KMS-11 (cell line): Measurements from ENCODE around the gene SDF2L1.

Experiments
- H2AFZ ChIP-seq: fragments of 200-600 bp; sonication (generic); 2 replicates; pipeline ENCODE4 v1.6.1; 2016; ENCODE audit warnings: antibody characterized with exemption, mixed run types, low read depth
- H3K27ac ChIP-seq: fragments of 200-600 bp; sonication (generic); 2 replicates; pipeline ENCODE4 v1.6.1; 2016; ENCODE audit warnings: mild to moderate bottlenecking, mixed run types
- H3K27me3 ChIP-seq: fragments of 200-600 bp; sonication (generic); 2 replicates; pipeline ENCODE4 v1.6.1; 2017; ENCODE audit warnings: mild to moderate bottlenecking, low read depth, mixed run types, moderate library complexity; ENCODE audit not compliant: insufficient read depth
- H3K36me3 ChIP-seq: fragments of 200-600 bp; sonication (generic); 2 replicates; pipeline ENCODE4 v1.6.1; 2017; ENCODE audit warnings: mild to moderate bottlenecking, mixed run types; ENCODE audit not compliant: insufficient read depth
- H3K4me1 ChIP-seq: fragments of 200-600 bp; sonication (generic); 2 replicates; pipeline ENCODE4 v1.6.1; 2016; ENCODE audit warnings: mild to moderate bottlenecking, low read depth, mixed run types; ENCODE audit not compliant: poor library complexity, severe bottlenecking
- H3K4me2 ChIP-seq: fragments of 200-600 bp; sonication (generic); 2 replicates; pipeline ENCODE4 v1.7.0; 2016; ENCODE audit warnings: mild to moderate bottlenecking, mixed run types
- H3K4me3 ChIP-seq: fragments of 200-600 bp; sonication (generic); IDR thresholded peaks from 2 replicates; pipeline ENCODE4 v1.6.1; 2017; ENCODE audit warnings: low read depth, low read length, mixed read lengths; ENCODE audit not compliant: insufficient read depth
- H3K79me2 ChIP-seq: fragments of 200-600 bp; sonication (generic); 2 replicates; pipeline ENCODE4 v1.6.1; 2016; ENCODE audit warnings: low read depth, mixed run types; ENCODE audit not compliant: insufficient read depth
- H3K9ac ChIP-seq: fragments of 200-600 bp; sonication (generic); 2 replicates; pipeline ENCODE4 v1.6.1; 2016; ENCODE audit warnings: mild to moderate bottlenecking, mixed run types
- H4K20me1 ChIP-seq: fragments of 200-600 bp; sonication (generic); 2 replicates; pipeline ENCODE4 v1.6.1; 2016; ENCODE audit warnings: mild to moderate bottlenecking, mixed run types; ENCODE audit not compliant: insufficient read depth
- TF ChIP-seq, protein P1 (sequence below): fragments of 200-600 bp; sonication (generic); conservative IDR thresholded peaks from 2 replicates; pipeline ENCODE4 v1.6.1; 2017; ENCODE audit warnings: low read depth, mild to moderate bottlenecking, antibody characterized with exemption, low read length, moderate library complexity, mixed read lengths

The SDF2L1 gene

DNA sequence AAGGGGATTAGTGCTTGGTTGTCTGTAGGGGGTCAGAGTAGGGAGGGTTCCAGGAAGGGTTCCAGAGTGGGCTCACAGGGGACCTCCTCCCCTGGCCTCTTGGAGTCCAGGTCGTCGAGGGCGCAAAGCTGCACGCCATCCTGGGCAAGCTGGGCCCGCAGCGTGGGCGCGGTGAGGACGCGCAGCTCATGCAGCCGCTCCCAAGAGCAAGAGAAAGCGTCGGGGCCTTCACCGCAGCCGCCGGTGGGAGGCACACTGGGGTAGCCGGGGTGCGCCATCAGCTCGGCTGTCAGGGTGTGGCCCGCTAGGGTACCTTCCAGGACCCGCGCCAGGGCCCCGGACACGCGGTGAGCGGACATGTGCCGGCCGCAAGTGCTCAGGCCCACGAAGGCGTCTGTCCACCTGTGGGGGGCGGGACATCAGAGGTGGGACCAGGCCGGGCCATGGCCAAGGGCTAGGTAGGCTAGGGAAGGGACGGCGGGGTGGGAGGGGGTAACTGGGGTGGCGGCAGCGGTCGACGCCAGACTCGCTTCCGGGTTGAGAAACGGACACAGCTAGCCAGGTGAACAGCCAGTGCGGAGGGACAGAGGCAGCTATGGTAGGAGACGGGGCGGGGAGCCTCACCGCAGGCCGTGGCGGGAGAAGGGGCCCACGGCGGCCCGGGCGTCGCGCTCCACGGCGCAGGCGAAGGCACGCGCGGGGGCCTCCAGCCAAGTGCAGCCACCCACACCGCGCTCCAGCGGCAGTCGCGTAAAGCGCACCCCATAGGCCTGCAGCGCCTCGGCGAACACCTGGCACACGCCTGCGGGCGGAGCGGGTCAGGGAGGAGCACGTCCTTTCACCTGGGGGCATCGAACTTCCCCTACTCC, 13.5 kb upstream of the SDF2L1 start:
- H3K27me3 ChIP-seq, result no peaks in the 10 kb centered on the region
- 0 out of 2 replicates have a peak, but pooled peaks cover 3% of the 10 kb centered on the region for H4K20me1 ChIP-seq
- H3K4me1 ChIP-seq, result peaks cover 12% of the 10 kb centered on the region
- H2AFZ ChIP-seq, result peak overlapping the region; percentile 24; the same call in 1 of the 2 replicates
- no peaks in the 10 kb centered on the region for H3K36me3 ChIP-seq
- TF ChIP-seq, protein P1, sequence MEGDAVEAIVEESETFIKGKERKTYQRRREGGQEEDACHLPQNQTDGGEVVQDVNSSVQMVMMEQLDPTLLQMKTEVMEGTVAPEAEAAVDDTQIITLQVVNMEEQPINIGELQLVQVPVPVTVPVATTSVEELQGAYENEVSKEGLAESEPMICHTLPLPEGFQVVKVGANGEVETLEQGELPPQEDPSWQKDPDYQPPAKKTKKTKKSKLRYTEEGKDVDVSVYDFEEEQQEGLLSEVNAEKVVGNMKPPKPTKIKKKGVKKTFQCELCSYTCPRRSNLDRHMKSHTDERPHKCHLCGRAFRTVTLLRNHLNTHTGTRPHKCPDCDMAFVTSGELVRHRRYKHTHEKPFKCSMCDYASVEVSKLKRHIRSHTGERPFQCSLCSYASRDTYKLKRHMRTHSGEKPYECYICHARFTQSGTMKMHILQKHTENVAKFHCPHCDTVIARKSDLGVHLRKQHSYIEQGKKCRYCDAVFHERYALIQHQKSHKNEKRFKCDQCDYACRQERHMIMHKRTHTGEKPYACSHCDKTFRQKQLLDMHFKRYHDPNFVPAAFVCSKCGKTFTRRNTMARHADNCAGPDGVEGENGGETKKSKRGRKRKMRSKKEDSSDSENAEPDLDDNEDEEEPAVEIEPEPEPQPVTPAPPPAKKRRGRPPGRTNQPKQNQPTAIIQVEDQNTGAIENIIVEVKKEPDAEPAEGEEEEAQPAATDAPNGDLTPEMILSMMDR, result no peak
- H3K79me2 ChIP-seq, result peaks cover 33% of the 10 kb centered on the region
- no peak overlapping the region for H3K4me3 ChIP-seq
- H3K9ac ChIP-seq, result peak overlapping the region; percentile 98; the same call in 1 of the 2 replicates
- peak overlapping the region; percentile 86 for H3K4me2 ChIP-seq
- peak overlapping the region; percentile 94 for H3K27ac ChIP-seq

DNA sequence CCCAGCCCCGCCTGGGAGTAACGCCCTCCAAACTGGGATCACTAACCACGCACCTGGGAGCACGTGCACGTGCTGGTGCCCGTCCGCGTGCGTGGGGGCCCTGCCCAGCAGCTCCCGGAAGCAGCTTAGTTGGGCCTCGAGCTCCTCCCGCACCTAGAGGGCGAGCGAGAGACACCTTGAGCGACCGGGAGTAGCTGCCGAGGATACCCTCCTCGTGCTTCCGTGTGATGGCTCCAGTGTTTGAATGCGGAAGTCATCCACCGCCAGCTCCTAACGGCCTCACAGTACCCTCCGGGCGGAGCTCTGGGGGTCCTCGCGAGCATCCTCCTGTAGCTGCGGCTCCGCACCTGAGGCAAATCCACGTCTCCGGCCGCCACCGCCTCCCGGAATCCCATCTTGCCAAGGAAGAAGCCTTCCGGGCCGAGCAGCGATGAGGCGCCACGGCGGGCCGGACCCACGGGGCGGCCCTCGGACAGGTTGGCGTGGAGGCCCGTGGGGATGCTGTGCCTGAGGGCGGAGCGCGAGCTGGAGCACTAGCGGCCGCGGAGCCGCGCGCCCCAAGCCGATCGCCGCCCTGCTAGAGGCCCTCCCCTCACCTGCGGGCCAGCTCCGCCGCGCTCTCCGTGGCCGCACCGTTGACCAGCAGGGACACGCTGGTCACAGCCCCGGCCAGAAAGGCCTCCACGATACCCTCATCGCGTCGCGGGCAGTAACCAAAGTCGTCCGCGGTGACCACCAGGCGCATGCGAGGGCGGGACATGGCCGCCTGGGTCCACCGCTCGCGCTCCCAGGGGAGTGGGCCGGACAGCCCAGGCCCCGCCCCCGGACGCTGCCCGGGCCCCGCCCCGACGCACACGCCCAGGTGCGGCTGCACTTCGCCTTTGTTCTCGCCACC, 12.6 kb upstream of the SDF2L1 start, which contains the start of gene YDJC:
YDJC (minus strand) TSS at position 768 of the 895 bp plus-strand sequence; CDS start at position 760, 8 bp downstream.
- Histone ChIP-seq H3K36me3 (no peaks in the 10 kb centered on the region), H3K4me2 (peak within 1 kb of the TSS; percentile 86), H3K27me3 (no peaks in the 10 kb centered on the region), H3K4me3 (no peak within 1 kb of the TSS), H3K27ac (peak within 1 kb of the TSS; percentile 94), H3K4me1 (peaks cover 9% of the 10 kb centered on the region), H3K79me2 (peaks cover 33% of the 10 kb centered on the region), H3K9ac (peak within 1 kb of the TSS; percentile 98), H2AFZ (peak within 1 kb of the TSS; percentile 24), H4K20me1 (0 out of 2 replicates have a peak, but pooled peaks cover 3% of the 10 kb centered on the region)
- TF ChIP-seq, protein P1, result peak; percentile 59

DNA sequence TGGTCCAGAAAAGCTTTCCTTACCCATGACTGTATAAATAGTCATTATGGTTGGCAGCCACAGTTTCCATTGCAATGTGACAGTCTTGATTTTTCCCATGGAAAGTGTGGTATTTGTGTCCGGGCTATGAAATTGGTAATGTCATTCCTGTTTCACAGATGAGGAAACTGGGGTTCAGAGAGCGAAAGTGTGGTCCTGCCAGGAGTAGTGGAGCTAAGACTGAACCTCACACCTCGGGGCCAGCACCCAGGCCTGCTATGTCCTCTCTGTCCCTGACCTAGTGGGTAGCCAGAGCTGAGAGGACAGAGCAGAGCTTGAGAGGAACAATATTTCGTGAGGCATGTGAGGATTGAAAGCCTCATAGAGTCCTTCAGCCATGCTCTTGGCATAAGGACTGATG, 11.1 kb upstream of the SDF2L1 start:
- peaks cover 8% of the 10 kb centered on the region for H3K4me1 ChIP-seq

More for the DNA sequence above, 11.1 kb upstream of the SDF2L1 start:
- H3K27ac ChIP-seq, result no peak overlapping the region
- peaks cover 30% of the 10 kb centered on the region for H3K79me2 ChIP-seq
- no peaks in the 10 kb centered on the region for H3K27me3 ChIP-seq
- no peak overlapping the region for H3K4me3 ChIP-seq
- H3K36me3 ChIP-seq, result no peaks in the 10 kb centered on the region
- no peak overlapping the region for H2AFZ ChIP-seq
- no peak overlapping the region for H3K4me2 ChIP-seq
- TF ChIP-seq, protein P1, result no peak
- H3K9ac ChIP-seq, result no peak overlapping the region
- no peaks in the 10 kb centered on the region for H4K20me1 ChIP-seq
